Measurements from ENCODE around the gene ATXN1. TPM values are rescaled to one million over a fixed set of nuclear protein-coding genes. Genes with fewer than 3 reads are reported as not detected.
"Not testable (repeated sequence)": the region's sequence is repeated elsewhere in the genome, so short reads cannot be mapped to it uniquely, and the experiment has no call there.

ATXN1 gene
- total RNA-seq, 4 donors from 2014 or later = 48.7 to 166 (median 105) TPM

- Histone ChIP-seq H3K36me3 (no peaks in the 10 kb centered on the region), H3K27ac (no peak overlapping the region), H3K27me3 (no peaks in the 10 kb centered on the region), H3K4me3 (no peak overlapping the region), H3K9me3 (no peaks in the 10 kb centered on the region), H3K4me1 (no peaks in the 10 kb centered on the region)
- TF ChIP-seq CTCF (IDR thresholded peaks at IDR 0.05) (no peak), POLR2A (IDR thresholded peaks at IDR 0.05) (no peak), EP300 (IDR thresholded peaks at IDR 0.05; ENCODE audit: low read depth) (no peak), POLR2AphosphoS5 (IDR thresholded peaks at IDR 0.05) (no peak)
- in situ Hi-C loops (cut with MboI; ENCODE audit: low pct_ligation_motif_present in 1 of 4, low pct_unique_long_range_greater_than_20kb in 1 of 4, low sequenced_read_pairs in 3 of 4) (no loop called here), intact Hi-C loops (cut with DNase I; ENCODE audit: low total_unique reads) (no loop called here)
- WGBS, 2 donors (ENCODE audit: low coverage in 1 of 2) = 95% methylated on average over 23 of the region's 23 CpGs; no CpG with 5 or more reads in 1 of the 2 donors
- no peak for DNase-seq
These were observed 493.6 kb downstream of the ATXN1 start for GRCh38 chr6:16267428-16268263.

- Histone ChIP-seq H3K9me3 (no peaks in the 10 kb centered on the region), H3K27me3 (no peaks in the 10 kb centered on the region), H3K36me3 (no peaks in the 10 kb centered on the region), H3K4me1 (no peaks in the 10 kb centered on the region), H3K4me3 (no peak overlapping the region), H3K27ac (no peak overlapping the region)
- TF ChIP-seq POLR2AphosphoS5 (IDR thresholded peaks at IDR 0.05) (no peak), POLR2A (IDR thresholded peaks at IDR 0.05) (no peak), EP300 (IDR thresholded peaks at IDR 0.05; ENCODE audit: low read depth) (no peak), CTCF (IDR thresholded peaks at IDR 0.05) (no peak)
- intact Hi-C loops (cut with DNase I; ENCODE audit: low total_unique reads) = no loop called here
- WGBS, 2 donors (ENCODE audit: low coverage in 1 of 2) = 90 to 93% methylated on average over 21 to 31 of the region's 31 CpGs
- DNase-seq = no peak
- in situ Hi-C loops (cut with MboI; ENCODE audit: low pct_ligation_motif_present in 1 of 4, low pct_unique_long_range_greater_than_20kb in 1 of 4, low sequenced_read_pairs in 3 of 4) = no loop called here
These were observed 495.6 kb downstream of the ATXN1 start for GRCh38 chr6:16265351-16266341.

GRCh38 chr6:16264785-16265184, 496.5 kb downstream of the ATXN1 start:
- no peaks in the 10 kb centered on the region for H3K9me3 ChIP-seq
- no peaks in the 10 kb centered on the region for H3K27me3 ChIP-seq
- TF ChIP-seq CTCF (IDR thresholded peaks at IDR 0.05) (no peak), POLR2AphosphoS5 (IDR thresholded peaks at IDR 0.05) (no peak), EP300 (IDR thresholded peaks at IDR 0.05; ENCODE audit: low read depth) (no peak), POLR2A (IDR thresholded peaks at IDR 0.05) (no peak)
- in situ Hi-C loops (cut with MboI; ENCODE audit: low pct_ligation_motif_present in 1 of 4, low pct_unique_long_range_greater_than_20kb in 1 of 4, low sequenced_read_pairs in 3 of 4) = no loop called here
- H3K27ac ChIP-seq = no peak overlapping the region
- H3K4me3 ChIP-seq = no peak overlapping the region
- WGBS, 2 donors (ENCODE audit: low coverage in 1 of 2) = 78 to 100% methylated on average over 1 to 2 of the region's 2 CpGs
- no peaks in the 10 kb centered on the region for H3K4me1 ChIP-seq
- H3K36me3 ChIP-seq = no peaks in the 10 kb centered on the region
- intact Hi-C loops (cut with DNase I; ENCODE audit: low total_unique reads) = no loop called here
- DNase-seq = no peak

- H3K9me3 ChIP-seq; intact Hi-C loops (cut with DNase I; ENCODE audit: low total_unique reads); in situ Hi-C loops (cut with MboI; ENCODE audit: low pct_ligation_motif_present in 1 of 4, low pct_unique_long_range_greater_than_20kb in 1 of 4, low sequenced_read_pairs in 3 of 4); H3K27me3 ChIP-seq; DNase-seq; H3K4me3 ChIP-seq; H3K36me3 ChIP-seq; H3K4me1 ChIP-seq; H3K27ac ChIP-seq: not testable (repeated sequence)
- WGBS, 2 donors (ENCODE audit: low coverage in 1 of 2) = 81 to 88% methylated on average over 9 to 13 of the region's 13 CpGs
These were observed 497.7 kb downstream of the ATXN1 start for GRCh38 chr6:16263464-16264099.

- H3K27me3 ChIP-seq; H3K27ac ChIP-seq; H3K36me3 ChIP-seq; intact Hi-C loops (cut with DNase I; ENCODE audit: low total_unique reads); in situ Hi-C loops (cut with MboI; ENCODE audit: low pct_ligation_motif_present in 1 of 4, low pct_unique_long_range_greater_than_20kb in 1 of 4, low sequenced_read_pairs in 3 of 4); DNase-seq; H3K4me3 ChIP-seq; H3K9me3 ChIP-seq; H3K4me1 ChIP-seq: not testable (repeated sequence)
- WGBS, 2 donors (ENCODE audit: low coverage in 1 of 2) = 91 to 92% methylated on average over 4 to 12 of the region's 12 CpGs
These were observed 498.5 kb downstream of the ATXN1 start for GRCh38 chr6:16262773-16263172.

GRCh38 chr6:16260602-16261001, 500.7 kb downstream of the ATXN1 start:
- DNase-seq; in situ Hi-C loops (cut with MboI; ENCODE audit: low pct_ligation_motif_present in 1 of 4, low pct_unique_long_range_greater_than_20kb in 1 of 4, low sequenced_read_pairs in 3 of 4); intact Hi-C loops (cut with DNase I; ENCODE audit: low total_unique reads); H3K27me3 ChIP-seq; H3K27ac ChIP-seq; H3K9me3 ChIP-seq; H3K36me3 ChIP-seq; H3K4me1 ChIP-seq; H3K4me3 ChIP-seq: not testable (repeated sequence)
- 85 to 90% methylated on average over 7 to 9 of the region's 9 CpGs for WGBS, 2 donors (ENCODE audit: low coverage in 1 of 2)

- H3K27ac ChIP-seq; in situ Hi-C loops (cut with MboI; ENCODE audit: low pct_ligation_motif_present in 1 of 4, low pct_unique_long_range_greater_than_20kb in 1 of 4, low sequenced_read_pairs in 3 of 4); intact Hi-C loops (cut with DNase I; ENCODE audit: low total_unique reads); H3K36me3 ChIP-seq; H3K27me3 ChIP-seq; H3K4me1 ChIP-seq; H3K4me3 ChIP-seq; H3K9me3 ChIP-seq; DNase-seq: not testable (repeated sequence)
- 83% methylated on average over 2 of the region's 3 CpGs; no CpG with 5 or more reads in 1 of the 2 donors for WGBS, 2 donors (ENCODE audit: low coverage in 1 of 2)
These were observed 501.7 kb downstream of the ATXN1 start for GRCh38 chr6:16259604-16260003.

Measured in transverse colon (tissue), 4 donors.